GM21423 (cell line): Measurements from ENCODE around the gene NOC4L.
A peak's percentile ranks its signal among the peaks of the same experiment; 100 is the strongest.
"Not testable (repeated sequence)": the region's sequence is repeated elsewhere in the genome, so short reads cannot be mapped to it uniquely, and the experiment has no call there.

Experiments
- ATAC-seq: cut with Tn5 transposase; IDR thresholded peaks from one replicate; pipeline ENCODE4 v1.9.1; 2021; ENCODE audit warnings: mild to moderate bottlenecking, moderate library complexity; ENCODE audit not compliant: unreplicated experiment

Gene NOC4L

DNA sequence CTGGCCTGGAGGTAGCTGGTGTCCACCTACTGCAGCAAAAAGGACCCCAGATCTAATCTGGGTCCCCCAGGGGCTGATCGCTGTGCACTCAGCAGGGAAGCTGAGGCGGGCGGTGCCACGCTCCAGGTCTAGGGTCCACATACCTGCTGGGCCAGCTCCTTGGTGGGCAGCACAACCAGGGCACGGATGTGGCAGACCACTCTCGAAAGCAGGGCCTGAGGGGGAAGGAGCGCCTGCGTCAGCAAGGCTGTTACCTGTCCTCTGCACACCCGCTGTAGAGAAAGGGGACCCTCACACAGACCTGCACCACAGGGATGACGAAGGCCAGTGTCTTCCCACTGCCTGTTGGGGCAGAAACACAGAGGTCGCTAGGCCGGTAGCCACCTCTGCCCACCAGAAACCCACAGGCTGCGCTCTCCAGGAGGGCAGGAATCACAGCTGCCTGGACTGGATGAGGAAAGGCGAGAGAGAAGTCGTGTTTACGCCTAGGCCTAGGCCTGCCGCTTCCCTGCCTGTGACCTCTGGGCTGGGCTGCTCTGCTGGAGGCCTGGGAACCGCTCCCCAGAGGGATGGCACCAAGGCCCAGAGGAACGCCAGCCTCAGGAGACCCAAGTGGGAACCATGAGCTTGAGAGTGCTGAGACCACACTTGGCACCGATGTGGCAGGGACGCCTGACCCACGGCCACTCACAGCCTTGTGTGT, 2.1 kb upstream of the NOC4L start:
- no peak for ATAC-seq

DNA sequence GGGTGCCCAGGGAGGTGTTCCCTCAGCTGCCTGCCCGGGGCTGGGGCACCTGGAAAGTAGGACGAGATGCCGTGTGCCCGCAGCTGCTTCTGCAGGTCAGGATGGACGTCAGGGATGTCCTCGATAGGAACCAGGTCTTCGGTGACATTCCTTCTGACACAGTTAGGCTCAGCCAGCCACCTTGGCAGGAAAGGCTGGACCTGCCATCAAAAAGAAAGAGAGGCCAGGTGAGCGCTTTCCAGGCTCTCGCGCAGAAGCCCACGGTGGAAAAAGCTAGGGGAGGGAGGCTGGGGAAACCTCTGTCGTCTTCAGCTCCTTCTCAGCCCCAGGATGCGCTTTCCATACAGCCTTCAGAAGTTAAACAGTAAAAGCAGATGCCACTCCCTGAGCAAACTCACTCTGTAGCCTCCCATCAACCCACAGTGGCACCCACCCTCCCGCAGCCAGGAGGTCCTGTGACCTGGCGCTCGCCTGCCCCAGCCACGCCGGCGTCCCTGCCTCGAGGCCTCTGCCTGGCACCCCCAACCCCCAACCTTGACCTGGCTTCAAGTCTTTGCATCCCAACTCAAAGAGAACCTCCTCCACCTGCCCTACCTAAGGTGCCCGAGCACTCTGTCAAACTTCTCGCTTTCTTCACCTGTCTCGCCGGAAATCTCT, 1.4 kb upstream of the NOC4L start:
- no peak for ATAC-seq

DNA sequence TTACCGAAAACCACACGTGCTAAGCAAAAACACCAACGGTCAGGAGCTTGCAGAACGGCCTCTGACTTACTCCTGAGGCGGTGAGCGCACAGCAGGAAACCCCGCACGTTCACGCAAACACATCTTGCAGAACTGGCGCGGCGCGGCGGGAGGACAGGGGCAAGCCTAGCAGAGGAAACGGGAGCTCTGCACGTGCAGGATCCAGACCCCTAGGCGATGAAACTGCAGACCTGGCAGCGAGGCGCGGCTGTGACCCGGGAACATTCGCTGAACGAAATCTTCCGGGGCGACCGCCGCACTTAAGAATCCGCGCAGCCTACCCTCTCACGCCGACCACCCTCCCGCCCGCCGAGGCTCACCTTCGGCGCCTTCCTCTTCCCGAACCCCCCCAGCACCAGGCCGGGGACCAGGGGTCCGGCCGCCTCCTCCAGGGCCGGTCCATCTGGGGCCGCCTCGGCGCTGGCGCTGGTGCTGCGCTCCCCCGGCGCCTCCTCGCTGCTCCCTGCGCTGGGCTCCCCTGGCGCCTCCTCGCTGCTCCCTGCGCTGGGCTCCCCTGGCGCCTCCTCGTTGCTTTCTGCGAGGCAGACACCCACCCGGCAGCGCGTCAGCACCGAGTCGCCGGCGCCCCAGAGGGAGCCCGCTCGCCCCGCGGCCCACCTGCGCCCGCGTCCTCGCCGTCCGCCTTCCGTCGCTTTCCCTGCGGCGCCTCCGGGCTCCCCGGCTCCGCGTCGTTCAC, 753 bp upstream of the NOC4L start:
- peak; percentile 30 for ATAC-seq

DNA sequence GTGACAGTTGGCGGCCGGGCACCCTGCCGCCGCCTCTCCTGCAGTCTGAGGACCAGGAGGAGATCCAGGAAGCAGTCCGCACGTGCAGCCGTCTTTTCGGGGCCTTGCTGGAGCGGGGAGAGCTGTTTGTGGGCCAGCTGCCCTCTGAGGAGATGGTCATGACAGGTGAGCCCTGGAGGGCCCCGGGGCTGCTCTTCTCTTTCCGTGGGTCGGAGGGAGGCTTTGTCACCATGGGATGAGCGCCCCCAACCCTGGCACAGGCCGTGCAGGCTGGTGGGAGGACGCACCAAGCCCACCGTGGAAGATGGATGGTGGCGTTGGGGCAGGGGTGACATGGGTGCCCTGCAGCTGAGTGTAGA, 532 bp downstream of the NOC4L start:
- ATAC-seq = peak; percentile 2

GRCh38 chr12:132145334-132145733, 1.1 kb downstream of the NOC4L start:
- no peak for ATAC-seq

GRCh38 chr12:132146098-132146497, 1.8 kb downstream of the NOC4L start:
- no peak for ATAC-seq

- ATAC-seq = no peak
These were observed 2.6 kb downstream of the NOC4L start for GRCh38 chr12:132146772-132147422.

- ATAC-seq = no peak
These were observed 3.4 kb downstream of the NOC4L start for GRCh38 chr12:132147423-132148367.

DNA sequence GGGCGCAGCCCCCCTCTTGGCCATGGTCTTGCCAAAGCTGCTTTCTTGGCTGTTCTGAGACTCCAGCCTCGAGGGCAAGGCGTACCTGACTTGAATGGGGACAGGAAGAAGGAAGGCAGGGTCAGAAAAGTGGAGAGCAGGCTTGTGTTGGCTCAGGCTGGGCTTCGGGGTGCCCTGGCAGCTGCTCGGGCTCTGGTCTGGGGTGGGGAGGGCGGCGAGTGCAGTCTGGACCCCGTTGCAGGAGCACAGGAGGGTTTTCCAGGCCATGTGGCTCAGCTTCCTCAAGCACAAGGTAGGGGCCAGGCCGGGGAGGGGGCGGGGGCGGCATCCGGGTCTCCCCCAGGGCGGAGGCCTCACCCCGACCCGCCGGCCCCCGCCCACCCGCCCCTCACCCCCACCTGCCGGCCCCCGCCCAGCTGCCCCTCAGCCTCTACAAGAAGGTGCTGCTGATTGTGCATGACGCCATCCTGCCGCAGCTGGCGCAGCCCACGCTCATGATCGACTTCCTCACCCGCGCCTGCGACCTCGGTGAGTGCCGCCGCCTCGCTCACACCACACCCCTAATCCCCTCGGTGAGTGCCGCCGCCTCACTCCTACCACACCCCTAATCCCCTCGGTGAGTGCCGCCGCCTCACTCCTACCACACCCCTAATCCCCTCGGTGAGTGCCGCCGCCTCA, 4.2 kb downstream of the NOC4L start:
- ATAC-seq = no peak

GRCh38 chr12:132149526-132149925, 5.3 kb downstream of the NOC4L start:
- ATAC-seq = not testable (repeated sequence)

DNA sequence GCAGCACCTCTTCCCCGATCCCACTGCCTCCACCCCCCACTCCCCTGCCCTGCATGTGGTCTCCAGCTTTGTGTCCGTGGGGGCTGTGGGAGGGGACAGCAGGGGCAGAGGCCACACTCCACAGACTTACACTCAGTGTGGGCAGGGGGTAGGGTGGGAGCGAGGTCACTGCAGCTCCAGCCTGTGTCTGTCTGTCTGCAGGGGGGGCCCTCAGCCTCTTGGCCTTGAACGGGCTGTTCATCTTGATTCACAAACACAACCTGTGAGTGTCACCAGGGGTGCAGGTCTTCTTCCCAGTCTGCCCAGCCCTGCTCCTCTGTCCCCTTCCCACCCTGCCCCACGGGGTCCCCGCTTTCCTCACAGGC, 6.5 kb downstream of the NOC4L start:
- ATAC-seq = no peak

DNA sequence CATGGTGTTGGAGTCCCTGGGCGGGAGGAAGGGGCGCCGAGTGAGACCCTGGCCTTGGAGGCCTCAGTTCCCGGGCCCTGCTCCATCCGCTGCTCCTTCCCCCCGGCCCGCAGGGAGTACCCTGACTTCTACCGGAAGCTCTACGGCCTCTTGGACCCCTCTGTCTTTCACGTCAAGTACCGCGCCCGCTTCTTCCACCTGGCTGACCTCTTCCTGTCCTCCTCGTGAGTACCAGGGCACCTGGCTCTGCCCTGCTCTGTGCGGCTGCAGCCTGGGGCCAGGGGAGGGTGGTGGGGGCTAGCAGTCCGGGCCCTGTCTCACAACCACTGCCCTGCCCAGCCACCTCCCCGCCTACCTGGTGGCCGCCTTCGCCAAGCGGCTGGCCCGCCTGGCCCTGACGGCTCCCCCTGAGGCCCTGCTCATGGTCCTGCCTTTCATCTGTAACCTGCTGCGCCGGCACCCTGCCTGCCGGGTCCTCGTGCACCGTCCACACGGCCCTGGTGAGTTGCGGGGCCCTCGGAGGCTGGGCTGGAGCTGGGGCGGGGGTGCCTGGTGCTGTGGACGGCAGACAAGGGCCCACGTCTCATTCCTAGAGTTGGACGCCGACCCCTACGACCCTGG, 7.0 kb downstream of the NOC4L start:
- no peak for ATAC-seq

- no peak for ATAC-seq
These were observed 7.6 kb downstream of the NOC4L start for GRCh38 chr12:132151766-132152410.

GRCh38 chr12:132152411-132152821, 8.2 kb downstream of the NOC4L start:
- no peak for ATAC-seq

- no peak for ATAC-seq
These were observed 8.7 kb downstream of the NOC4L start for GRCh38 chr12:132152953-132153352.

DNA sequence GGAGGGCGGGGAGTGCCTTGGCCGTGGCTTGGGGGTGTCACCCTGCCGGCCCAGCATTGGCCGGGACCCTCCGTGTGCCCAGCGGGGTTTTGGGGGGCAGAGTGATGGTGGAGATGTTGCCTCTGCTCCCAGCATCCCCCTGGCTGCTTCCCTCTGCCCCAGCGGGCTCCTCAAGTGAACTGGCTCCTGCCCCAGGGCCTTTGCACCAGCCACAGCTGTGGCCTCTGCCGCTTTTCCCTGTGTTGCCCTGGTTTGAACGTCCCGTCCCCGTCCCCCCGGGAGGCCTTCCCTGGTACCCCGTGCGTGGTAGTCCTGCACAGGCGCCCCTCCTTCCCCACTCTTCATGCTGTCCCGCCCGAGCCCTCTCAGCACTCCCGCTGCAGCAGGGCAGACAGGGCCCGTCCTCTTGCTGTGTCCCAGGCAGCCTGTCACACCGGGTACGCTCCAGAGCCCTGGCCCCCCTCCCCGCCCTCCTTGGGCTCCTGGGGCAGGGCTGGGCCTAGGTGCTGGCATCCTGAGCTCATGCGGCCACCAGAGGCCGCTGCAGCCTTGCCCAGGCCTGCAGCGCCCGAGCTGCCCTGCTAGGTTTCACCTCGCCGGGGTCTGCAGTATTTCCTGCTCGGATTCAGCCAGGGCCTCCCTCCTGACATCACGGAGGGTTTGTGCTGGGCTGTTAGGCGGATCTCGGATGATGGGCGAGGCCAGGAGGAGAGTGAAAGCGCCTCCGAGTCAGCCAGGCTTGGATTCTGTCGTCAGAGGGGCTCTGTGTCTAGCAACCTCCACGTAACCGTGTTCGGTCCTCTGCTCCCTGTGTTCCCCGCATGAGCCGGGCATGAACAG, 9.5 kb downstream of the NOC4L start:
- ATAC-seq = peak; percentile 81

DNA sequence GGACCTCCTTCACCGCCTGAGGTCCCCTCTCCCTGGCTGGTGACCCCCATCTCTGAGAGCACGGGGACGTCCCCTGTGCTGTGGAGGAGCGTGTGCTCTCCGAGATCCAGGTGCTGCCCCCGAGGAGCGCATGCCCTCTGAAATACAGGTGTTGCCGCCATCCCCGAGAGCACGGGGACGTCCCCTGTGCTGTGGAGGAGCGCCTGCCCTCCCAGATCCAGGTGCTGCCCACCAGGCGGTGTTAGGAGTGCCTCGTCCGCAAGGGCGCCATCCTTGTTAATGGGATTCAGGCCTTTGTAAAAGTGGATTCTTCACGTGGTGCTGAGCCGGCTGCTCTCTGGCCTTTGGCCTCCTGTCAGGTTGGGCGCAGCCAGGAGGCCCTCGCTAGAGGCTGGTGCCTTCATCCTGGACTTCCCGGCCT, 10.1 kb downstream of the NOC4L start:
- ATAC-seq = peak; percentile 12
